Lung microvascular endothelial cell (primary cell): ENCODE measurements around the gene LRRC14B. TPM values are rescaled to one million over a fixed set of nuclear protein-coding genes. Genes with fewer than 3 reads are reported as not detected.
A peak's percentile ranks its signal among the peaks of the same experiment; 100 is the strongest.
"Not testable (repeated sequence)": the region's sequence is repeated elsewhere in the genome, so short reads cannot be mapped to it uniquely, and the experiment has no call there.

ENCODE experiments used
- DNase-seq, 2 donors: peaks; one replicate each; pipeline versions ENCODE4 v3.0.0 to v3.0.0-alpha.2; 2010; ENCODE audit warnings: low read depth in 2 of 2
- total RNA-seq: library from RNA; depleted of rRNA; stranded (reverse); fragments of >200 nt; gene quantifications from 2 replicates; pipeline ENCODE4 v1.2.1, GENCODE V29; 2014

Gene LRRC14B
- total RNA-seq, 1 donor from 2014 or later = not detected

DNA sequence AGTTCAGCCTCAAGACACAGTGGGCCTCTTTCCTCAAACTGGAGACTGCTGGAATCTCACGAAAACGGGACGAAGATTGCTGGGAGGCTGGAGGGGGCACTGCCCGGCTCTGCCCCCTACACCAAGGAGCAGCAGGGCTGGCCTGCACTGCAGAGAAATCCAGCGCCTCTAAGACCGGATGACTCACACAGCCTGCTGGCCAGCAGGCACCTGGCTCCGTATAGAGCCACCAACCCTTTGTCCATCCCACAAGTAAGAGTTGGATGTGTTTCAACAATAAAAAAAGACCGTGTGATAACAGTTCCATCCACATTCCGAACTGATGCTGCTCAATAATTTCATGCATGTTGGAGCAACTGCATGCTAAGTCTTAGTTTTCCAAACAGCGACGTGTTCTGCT, 15.1 kb downstream of the LRRC14B start:
- DNase-seq = peak in 1 of 2 donors; percentile 48

DNA sequence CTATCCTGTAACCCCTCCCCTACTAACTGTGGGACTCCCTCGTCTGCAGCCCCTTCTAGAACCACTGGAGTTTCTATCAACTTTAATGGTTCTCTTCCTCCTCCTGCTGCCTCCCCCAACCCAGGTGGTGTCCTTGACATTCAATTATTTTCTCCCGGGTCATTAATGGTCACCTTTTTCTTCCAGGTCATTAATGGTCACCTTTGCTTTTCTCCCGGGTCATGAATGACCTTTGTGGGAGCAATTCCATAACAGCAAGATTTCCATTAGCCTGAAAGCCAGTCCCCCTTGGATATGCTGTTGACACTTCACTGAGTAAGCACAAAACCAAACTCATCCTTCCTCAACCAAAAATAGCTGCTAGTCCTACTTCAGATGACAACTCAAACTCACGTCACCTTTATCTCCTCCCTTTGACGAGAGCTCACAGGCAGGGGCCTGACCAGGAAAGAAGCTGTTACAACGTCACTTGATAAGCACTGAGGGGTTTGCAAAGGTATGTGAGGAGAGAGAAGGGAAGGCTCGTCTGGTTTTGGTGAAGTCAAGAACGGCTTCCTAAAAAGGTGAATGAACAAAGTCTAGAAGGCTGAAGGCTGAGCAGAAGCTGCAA, 15.7 kb downstream of the LRRC14B start:
- DNase-seq = no peak

DNA sequence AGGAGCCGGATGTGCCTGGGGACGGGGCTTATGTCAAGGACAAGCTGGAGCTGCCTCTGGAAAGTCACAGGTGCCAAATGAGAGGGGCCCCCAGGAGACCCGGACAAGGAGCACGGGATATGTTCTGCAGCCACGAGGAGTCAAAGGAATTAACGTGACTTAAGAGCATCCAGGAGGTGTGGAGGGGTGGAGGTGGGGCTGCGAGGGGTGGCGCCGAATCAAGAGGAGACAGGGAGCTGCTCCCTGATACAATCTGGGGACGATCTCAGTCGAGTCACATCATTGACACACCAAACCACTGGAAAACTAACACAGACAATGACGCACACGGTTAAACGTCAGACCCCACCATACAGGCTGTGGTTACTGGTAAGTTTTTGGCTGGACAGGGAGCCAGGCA, 16.3 kb downstream of the LRRC14B start:
- no peak for DNase-seq

DNA sequence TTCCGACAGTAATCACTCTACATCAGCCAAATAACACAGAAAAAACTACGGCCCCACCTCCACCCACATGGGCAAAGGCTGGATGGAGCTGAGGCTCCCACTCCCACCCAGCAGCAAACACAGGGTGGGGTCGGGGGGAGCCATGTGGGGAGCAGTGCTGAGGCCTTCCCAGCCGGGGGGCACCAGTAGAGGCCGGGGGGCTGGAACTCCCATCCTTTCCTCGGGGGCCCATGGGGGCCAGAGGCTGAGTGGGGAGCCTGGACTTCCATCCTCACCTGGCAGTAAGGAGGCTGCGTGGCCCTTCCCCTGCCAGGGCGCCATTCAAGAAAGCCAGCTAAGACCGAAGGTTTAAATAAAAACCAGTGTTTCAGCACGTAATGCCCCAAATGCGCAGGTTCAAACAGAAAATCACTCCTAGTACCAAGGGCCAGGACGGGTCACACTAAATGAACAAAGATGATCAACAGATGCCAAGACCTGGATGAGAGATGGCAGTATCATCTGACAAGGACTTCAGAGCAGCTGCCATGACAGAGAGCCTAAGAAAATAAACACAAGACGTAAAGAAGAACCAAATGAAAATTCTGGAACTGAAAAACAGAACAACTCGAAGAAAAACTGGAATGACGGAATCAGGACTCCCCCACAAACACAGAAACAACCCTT, 17.3 kb downstream of the LRRC14B start:
- DNase-seq = no peak

DNA sequence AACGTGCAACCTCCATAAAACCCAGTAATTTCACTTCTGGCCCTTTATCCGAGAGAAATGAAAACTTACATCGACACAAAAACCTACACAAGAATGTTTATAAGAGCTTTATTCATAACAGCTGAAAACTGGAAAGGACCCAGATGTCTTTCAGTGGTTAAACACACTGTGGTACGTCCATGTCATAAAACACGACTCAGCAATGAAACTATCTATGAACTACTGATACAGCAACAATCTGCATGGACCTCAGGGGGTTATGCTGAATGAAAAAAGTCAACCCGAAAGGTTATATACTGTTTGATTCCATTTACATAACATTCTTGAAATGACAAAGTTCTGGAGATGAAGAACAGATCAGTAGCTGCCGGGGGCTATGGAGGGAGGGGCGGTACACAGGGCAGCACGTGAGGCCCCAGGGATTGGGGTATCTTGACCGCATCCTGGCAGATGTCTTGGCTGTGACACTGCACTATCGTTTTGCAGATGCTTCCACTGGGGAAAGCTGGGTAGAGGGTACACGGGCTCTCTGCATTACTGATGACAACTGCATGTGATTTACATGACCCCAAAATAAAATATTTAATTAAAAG, 22.6 kb downstream of the LRRC14B start:
- no peak for DNase-seq

DNA sequence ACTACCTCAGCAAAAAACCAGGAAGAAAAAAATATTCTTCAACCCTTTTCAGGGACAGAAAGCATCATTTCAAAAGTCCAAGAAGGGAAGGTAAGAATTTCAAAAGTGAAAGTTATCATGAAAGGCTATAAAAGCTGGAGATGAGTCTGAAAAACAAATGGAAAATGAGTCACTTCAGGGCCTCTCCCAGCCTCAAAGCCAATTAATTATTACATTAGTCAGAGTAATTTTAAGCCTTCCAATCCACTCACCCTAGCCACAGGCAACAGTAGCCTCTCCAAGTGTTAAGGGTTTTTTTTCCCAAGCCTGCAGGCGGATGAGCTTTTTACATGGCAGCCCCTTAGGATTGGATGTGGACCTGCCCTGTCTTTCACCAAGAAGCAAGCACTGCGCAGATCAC, 24.0 kb downstream of the LRRC14B start:
- peak in 1 of 2 donors; percentile 18 for DNase-seq

DNA sequence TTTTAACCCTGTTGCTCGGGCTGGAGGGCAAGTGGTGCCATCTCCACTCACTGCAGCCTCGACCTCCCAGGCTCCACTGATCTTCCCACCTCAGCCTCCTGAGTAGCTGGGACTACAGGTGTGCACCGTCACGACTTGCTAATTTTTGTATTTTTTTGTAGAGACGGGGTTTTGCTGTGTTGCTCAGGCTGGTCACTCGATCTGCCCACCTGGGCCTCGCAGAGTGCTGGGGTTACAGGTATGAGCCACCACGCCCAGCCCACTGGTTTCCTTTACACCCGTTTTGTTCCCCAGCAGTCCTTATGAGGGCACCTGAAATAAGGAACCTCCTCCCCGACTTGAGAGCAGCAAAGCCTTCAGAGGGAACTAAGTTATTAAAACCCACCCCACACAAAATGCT, 24.8 kb downstream of the LRRC14B start:
- DNase-seq = not testable (repeated sequence)

DNA sequence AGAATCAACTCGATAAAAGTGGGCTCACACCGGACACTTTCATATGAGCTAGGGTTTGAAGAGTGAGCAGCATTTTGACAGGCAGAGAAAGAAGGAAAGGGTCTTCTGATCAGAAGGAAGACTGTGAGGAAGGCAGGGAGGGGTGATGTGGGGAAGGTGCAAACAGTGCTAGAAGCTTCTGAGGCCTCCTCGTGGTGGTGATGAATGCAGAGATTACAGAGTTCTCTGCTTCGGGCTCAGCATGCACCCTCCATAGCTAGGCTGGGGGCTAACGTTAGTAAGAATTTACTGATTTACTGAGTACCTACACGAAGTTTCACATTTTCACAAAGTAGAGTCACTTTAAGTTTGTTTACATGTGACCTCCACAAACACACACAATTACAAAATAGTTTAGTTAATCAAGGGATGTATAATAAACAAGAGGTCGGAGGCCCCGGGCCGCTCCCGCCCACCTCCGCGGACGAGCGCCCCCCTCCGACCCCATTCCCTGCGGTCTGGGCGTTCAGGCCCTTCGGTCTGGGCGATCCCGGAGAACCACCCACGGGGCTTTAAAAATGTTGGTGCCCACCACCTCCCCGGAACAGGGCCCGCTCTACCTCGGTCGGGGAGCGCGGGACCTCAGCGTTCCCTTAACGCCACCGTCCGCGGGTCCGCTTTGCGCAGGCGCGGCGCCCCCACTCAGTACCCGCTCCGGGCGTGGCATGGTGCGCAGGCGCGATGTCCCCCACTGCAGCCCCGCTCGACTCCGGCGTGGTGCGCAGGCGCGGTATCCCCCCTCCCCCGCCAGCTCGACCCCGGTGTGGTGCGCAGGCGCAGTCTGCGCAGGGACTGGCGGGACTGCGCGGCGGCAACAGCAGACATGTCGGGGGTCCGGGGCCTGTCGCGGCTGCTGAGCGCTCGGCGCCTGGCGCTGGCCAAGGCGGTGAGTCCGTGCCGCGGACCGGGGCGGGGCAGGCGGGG, 26.5 kb downstream of the LRRC14B start, which contains the start of the genes CCDC127 and SDHA:
Gene CCDC127 (minus strand): TSS at position 660 of the 963 bp plus-strand sequence. CDS start 1,304 bp downstream, outside the sequence.
Gene SDHA (plus strand): TSS at position 827 of the 963 bp plus-strand sequence. CDS start 36 bp downstream, at position 863.
- peak; percentile 93 to 97 for DNase-seq

DNA sequence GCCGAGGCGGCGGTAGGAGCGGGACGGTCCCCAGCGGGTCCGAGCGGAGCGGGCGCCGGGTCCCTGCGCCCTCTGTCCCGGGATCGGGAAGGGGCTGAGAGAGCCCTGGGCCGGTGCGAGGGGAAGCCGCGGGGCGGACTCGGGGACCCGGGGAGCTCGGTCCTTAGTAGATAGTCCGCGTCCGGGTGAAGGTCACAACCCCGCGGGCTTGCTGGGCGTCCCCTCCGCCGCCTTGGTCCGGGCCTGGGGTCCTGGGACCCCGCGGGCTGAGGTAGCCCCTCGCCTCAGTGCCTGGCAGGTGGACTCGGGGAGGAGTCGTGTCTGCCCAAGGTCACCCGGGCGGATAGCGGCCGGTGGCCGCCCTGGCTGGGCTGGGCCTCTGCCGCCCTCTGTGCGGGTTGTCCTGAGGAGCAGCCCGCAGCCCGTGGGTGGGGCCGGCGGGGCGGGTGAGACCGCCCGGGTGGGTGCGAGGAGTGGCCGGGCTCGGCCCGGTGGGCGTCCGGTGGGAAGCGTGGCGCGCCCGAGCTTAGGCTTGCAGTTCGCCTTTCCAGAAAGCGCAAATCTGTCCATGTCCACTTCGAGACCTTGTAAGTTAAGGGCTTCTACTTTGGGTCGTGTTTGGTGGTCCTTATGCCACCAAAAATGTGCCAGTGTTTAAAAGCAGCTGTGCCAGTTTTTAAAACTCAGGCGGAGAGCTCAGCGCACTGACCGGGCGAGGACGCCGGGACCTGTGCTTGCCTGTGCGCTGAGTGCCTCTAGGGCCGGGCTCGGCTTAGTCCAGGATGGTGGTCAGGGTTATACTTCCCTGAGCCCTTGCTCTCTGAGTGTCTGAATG, 27.4 kb downstream of the LRRC14B start:
- DNase-seq = peak; percentile 38 to 47

DNA sequence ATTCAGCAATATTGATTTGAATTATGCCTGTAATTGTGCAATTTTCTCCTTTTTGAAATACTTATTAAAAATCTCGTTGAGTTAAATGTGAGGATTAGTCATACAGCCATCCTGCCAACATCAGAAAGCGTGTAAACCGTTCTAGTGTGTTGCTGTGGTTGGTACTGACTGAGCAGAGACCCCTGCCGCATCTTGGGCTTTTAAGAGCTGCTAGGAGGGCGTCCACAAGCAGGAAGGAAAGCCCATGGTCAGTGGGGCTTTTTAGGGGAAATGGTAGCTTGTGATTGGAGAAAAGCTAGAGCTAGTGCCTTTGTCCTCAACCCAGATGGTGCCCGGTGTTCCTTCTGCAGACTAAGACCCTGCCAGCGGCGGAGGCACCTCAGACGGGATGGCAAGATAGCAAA, 28.2 kb downstream of the LRRC14B start:
- peak; percentile 57 to 63 for DNase-seq

DNA sequence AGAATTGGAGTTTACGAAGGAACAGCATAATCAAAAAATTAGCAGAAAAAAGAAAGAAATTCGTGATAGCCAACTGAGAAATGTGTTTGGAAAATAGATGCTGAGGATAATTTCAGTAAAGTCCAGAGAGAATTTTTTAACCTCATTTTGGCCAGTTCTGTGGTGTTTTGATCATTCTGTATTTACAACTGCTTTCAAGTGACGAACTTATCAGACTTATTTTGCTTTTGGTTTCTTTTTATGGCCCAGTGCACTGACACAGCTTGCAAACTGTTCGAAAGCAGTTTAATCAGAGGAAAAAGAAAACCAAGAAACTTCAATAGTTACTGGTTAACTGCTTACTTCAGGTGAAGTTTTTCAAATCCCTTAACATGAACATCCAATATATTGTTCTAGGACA, 28.7 kb downstream of the LRRC14B start:
- peak; percentile 27 to 42 for DNase-seq

DNA sequence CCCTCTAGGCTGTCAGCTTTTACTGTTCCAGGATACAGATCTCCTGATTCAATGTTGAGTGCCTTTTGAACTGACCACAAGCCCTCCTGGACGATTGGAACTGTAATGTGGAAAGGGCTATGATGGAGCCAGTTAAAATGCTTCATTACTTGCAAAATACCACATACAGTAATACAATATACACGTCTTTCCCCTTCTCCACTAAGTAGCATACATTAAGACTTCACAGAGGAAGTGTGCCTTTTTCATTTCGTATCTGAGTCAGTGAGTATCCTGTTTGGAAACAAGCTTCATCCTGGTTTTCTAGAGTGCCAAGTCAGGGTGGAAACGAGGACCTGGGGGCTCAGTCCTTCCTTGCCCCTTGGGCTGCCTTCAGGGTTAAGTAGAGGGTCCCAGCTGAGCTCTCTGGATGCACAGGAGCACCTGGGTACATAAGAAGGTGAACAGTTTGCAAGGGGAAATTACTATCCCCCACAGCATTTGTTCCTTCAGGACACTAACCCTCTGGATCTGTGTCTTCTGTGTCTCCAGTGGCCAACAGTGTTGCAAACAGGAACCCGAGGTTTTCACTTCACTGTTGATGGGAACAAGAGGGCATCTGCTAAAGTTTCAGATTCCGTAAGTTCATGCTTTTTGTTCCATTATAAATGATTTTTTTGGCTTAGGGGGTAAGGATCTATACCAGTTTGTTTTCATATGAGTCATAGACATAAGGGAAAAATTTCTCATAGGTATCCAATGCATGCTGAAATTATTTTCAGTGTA, 31.8 kb downstream of the LRRC14B start:
- DNase-seq = peak; percentile 51 to 71

DNA sequence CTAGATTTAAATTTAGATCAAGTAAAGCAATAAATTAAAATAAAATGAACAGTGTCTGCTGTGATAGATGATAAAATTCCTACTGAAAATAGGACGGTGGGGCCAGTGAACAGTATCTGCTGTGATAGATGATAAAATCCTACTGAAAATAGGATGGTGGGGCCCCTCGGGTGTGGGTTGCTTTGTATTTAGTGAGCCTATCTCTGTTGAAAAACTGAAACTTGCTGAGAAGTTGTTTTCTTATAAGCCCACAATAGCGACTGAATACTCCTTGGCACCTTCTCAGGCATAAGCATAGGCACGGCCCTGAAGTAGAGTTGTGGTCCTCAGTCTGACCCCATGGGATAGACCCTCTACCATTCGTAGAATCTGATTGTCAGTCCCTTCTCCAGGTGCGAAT, 32.5 kb downstream of the LRRC14B start:
- no peak for DNase-seq

DNA sequence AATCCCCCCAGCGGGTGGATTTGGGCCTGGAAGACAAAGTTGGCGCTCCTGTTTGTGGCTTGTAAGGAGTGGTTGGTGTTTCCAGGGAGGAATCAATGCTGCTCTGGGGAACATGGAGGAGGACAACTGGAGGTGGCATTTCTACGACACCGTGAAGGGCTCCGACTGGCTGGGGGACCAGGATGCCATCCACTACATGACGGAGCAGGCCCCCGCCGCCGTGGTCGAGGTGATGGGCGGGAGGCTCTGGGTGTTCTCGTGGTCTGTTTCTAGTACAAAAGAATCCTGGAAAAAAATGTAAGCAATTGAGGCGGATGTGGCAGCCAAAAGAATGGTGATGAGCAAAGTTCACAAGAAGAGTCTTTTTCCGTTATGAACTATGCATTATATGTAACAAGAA, 34.0 kb downstream of the LRRC14B start:
- DNase-seq = no peak

DNA sequence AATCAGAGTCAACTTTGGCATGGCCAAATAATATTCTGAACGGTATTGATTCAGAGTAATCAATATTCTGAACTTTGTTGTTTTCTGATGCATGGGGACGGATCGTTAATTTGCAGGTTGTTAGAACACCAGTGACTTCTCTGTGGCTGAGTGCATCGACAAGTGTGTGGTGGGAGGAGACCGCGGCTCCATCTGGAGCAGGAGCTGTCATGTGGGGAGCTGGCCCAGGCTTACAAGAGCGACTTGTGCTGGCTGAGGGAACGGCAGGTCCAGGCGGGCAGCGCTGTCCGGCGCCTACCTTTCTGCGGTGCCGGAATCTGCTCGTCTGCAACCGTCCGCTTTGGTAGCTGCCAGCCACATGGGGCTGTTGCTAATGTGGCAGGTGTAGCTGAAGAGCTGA, 36.1 kb downstream of the LRRC14B start:
- DNase-seq = not testable (repeated sequence)

DNA sequence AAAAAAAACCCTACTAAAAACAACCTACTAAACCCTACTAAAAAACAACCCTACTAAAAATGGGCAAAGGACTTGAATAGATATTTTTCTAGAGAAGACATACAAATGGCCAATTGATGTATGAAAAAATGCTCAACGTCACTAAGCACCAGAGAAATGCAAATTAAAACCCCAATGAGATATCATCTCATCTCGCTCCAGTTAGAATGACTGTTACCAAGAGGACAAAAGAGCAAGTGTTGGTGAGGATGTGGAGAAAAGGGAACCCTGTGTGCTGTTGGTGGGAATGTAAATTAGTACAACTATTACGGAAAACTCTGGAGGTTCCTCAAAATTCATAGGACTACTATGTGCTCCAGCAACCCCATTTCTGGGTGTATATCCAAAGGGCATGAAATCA, 37.6 kb downstream of the LRRC14B start:
- DNase-seq = no peak

DNA sequence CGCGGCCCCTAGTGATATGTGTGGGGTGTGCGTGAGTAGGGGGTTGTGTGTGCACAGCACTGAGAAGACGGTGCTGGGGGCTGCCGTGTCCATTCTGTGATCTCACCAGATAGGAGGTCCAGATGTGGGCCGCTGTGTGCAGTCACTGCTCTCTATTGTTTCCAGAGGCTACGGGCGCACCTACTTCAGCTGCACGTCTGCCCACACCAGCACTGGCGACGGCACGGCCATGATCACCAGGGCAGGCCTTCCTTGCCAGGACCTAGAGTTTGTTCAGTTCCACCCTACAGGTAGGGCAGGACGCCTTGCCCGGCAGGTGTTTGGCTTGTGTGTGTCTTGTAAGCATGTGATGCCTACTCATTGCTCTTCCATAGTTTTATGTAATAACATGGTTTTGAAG, 39.4 kb downstream of the LRRC14B start:
- no peak for DNase-seq

DNA sequence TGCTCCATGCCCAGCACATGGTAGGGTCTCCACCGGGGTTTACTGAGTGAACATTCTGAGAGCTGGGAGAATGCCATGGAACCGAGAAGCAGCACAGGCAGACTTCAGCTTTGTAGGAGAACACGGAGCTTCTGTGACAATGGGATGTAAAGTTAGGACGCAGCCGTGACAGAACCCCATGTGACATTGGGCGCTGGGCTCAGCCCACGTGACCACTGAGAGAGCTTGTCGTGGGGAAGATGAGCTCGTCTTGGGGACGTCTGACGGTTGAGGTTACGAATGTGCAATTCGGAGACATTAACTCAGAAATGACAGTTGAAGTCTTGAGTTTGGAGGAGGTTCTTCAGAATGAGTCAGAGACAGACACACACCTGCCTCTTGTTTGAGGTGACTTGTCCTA, 40.4 kb downstream of the LRRC14B start:
- no peak for DNase-seq

DNA sequence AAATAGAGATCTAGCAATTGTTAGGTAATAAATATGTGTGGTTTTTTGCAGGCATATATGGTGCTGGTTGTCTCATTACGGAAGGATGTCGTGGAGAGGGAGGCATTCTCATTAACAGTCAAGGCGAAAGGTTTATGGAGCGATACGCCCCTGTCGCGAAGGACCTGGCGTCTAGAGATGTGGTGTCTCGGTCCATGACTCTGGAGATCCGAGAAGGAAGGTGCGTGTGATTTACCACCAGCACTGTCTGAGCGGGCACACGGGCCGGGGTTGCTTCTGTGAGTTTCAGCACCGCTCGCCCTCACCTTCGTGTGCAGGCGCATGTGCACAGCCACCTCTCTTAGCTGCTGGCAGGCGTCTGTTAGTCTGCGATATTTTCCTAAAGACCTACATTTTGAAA, 42.1 kb downstream of the LRRC14B start:
- not testable (repeated sequence) for DNase-seq

DNA sequence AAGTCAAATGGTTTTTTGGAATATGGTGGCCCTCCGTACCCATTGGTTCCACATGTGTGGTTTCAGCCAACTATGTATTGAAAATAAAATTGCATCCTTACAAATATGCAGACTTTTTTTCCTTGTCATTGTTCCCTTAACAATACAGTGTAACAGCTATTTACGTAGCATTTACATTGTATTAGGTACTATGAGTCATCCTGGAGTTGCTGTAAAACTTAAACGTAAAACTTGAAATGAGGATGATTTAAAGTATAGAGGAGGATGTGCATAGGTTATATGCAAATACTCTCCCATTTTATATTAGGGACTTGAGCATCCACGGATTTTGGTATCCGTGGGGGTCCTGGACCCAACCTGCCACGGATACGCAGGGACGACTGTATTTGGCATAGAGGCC, 43.2 kb downstream of the LRRC14B start:
- no peak for DNase-seq
